GM18951 (cell line): ENCODE measurements around the gene AKAP1.

Source experiments
- POLR2A ChIP-seq: IDR thresholded peaks from 4 replicates; pipeline ENCODE4 v1.6.1; 2011; ENCODE audit warnings: mild to moderate bottlenecking; ENCODE audit not compliant: insufficient read length, insufficient read depth; ENCODE audit errors: extremely low read depth
- in situ Hi-C: fragments of 300-500 bp; cut with MboI; formaldehyde crosslinking; loops from one replicate; pipeline ENCODE4 v1.12.0; 2022; ENCODE audit warnings: low sequenced_read_pairs, mixed read lengths, inconsistent platforms; ENCODE audit not compliant: unreplicated experiment

The AKAP1 gene

DNA sequence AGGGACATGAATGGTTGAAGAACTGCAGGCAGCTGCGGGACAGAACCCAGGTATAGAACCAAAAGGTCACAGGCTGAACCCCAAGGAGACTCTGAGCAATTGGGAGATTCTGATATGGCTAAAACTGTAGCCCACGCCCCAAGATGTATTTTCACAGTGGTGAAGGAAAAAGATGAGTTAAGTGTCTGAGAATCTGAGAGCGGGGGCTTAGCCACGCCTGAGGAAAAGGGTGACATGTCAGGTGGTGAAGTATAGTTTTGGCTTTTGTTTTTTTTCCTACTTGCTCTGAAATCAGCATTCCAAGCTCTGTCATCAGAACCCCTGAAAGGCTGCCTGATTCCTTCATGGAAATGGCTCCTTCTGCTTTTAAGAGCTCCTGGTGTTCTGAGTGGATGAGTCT, 73.3 kb downstream of the AKAP1 start:
- no peak for TF ChIP-seq POLR2A
- in situ Hi-C loops, result no loop called here

- no peak for TF ChIP-seq POLR2A
- in situ Hi-C loops, result no loop called here
These were observed 73.7 kb downstream of the AKAP1 start for GRCh38 chr17:57158795-57159194.

DNA sequence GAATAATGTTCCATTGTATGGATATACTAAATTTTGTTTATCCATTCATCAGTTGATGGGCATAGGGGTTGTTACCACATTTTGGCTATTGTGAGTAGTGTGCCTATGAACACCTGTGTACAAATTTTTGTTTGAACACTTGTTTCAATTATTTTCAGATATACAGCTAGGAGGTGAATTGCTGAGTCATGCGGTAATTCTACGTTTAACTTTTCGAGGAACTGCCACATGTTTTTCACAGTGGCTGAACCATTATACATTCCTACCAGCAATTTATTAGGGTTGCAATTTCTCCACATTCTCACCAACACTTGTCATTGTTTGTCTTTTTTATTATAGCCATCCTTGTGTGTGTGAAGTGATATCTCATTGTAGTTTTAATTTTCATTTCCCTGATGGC, 75.6 kb downstream of the AKAP1 start:
- TF ChIP-seq POLR2A, result no peak
- in situ Hi-C loops, result no loop called here

- no peak for TF ChIP-seq POLR2A
- in situ Hi-C loops, result no loop called here
These were observed 79.8 kb downstream of the AKAP1 start for GRCh38 chr17:57164814-57165213.

DNA sequence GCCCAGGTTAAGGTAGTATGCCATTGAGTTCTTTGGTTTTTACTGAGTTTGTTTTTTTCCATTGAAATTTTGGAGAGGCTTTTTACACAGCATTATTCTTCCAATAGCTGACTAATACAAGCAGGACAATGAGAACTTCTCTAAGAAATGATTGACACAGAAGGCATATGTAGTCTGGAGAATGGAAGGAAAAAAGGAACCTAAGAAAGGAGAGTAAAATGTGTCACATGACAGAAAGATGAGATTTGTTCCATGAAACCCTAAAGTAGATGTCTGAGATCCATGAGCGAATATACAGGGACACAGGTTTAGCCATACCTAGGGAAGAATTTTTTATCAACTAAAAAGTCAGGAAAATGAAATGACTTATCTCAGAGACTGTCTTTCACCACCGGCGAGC, 80.7 kb downstream of the AKAP1 start:
- in situ Hi-C loops, result no loop called here
- no peak for TF ChIP-seq POLR2A

DNA sequence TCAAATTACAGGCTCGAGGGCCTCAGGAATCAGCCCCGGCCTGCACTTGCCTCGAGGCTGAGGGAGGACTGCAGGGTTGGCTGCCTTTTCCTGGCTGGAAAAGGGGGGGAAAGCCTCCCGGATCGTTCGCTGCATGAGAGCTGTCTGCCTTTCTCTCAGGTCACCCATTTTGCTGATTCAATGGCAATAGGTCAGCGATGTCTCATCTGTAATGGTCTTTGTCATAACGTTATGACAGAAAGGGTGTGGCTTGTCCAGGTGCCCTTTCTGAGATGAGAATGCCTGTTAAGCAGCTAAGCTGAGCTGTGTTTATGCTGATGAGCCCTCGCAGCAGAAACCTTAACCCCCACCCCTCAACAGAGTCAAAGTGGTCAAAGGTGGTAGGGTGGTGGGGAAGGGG, 81.8 kb downstream of the AKAP1 start:
- in situ Hi-C loops, result no loop called here

GRCh38 chr17:57168695-57169094, 83.6 kb downstream of the AKAP1 start:
- no peak for TF ChIP-seq POLR2A
- in situ Hi-C loops, result no loop called here

More for the DNA sequence above, 81.8 kb downstream of the AKAP1 start:
- no peak for TF ChIP-seq POLR2A

- in situ Hi-C loops, result no loop called here
- TF ChIP-seq POLR2A, result no peak
These were observed 85.8 kb downstream of the AKAP1 start for GRCh38 chr17:57170866-57171265.
